NOMO-1 treated with dmso at 0.1 percent for 144 hours (cell line): Measurements from ENCODE around the gene SDC4.
"Not testable (repeated sequence)": the region's sequence is repeated elsewhere in the genome, so short reads cannot be mapped to it uniquely, and the experiment has no call there.

ENCODE experiments used
- DNase-seq: peaks from one replicate; lab custom pipeline; 2025; ENCODE audit not compliant: unreplicated experiment; lab: John Stamatoyannopoulos, UW

Gene SDC4

DNA sequence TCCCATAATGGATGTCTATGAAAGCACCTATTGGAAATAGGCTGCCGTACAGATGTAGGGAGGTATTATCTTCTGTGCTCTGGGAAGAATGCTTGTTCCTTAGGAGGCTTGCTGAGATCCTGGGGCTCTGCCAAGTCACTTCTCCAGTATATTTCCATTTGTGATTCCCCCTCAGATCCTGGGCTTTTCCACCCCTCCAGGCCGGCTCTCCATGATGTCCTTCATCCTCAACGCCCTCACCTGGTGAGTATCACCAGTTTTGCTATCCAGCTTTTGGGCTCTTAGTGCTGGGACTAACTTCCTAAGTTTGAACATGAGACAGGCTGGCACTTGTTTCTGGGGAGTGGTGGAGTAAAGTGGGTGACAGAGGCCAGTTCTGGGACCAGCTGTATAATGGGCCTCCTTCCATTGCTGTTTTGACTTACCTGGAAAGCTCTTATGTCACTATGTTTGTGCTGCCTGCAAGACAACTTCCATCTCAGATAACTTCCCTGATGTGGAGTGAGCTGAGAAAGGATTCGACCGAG, 17.3 kb upstream of the SDC4 start:
- no peak for DNase-seq

GRCh38 chr20:45363611-45364492, 15.6 kb upstream of the SDC4 start:
- no peak for DNase-seq

DNA sequence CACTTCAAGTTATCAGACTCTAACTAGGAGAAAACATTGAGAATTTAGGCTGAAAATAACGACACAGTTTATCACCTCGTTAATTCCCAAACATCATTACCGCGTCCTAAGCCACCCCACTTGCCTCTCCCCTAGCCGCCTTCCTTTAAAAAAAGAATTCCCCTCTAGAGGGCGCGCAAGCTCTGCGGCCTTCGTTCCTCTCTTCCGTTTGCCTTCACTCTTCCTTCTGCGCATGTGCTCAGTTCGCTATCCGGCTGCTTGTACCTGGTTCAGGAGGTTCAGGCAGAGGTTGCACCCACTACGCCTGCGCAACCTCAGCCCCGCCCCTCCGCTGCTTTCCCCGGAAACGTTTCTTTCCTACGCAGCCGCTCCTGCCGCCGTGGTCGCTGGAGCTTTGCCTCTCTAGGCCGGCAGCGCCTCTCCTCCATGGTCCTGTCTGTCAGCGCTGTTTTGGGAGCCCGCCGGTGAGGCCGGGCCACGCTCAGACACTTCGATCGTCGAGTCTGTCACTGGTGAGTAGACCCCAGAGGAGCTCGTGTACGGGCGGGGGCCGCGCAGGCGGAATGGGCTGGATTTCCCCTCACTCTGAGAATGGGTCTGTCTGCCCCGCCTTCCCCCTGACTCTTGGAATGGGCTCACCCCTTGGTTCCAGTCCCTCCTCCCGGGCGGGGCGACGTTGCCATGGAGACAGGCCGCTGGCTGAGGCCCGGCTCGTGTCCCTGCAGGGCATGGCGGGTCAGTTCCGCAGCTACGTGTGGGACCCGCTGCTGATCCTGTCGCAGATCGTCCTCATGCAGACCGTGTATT, 14.8 kb upstream of the SDC4 start, which contains the start of gene SYS1:
TSS of gene SYS1 (plus strand) at position 353 of the 807 bp plus-strand sequence. CDS start at position 729, 376 bp downstream.
- DNase-seq = peak; percentile 99

DNA sequence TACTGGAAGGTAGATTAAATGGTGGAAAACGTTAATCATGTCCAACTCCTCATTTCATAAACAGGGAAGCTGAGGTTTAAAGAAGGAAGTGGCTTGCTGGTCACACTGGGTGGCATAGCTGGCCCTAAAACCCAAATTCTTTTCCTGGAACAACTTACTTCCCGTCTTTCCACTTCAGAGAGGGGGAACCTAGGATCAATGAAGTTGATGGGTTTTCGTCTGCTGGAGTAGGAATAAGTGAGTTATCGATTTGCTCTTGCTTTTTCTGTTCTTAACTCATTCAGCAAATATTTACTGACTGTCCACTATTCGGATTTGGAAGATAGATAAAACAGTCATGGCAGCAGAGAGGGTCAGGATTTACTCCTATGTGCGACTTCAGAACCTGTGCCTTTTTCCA, 13.6 kb upstream of the SDC4 start:
- DNase-seq = no peak

GRCh38 chr20:45359406-45360148, 11.4 kb upstream of the SDC4 start:
- no peak for DNase-seq

GRCh38 chr20:45359069-45359405, 10.8 kb upstream of the SDC4 start:
- no peak for DNase-seq

GRCh38 chr20:45358282-45359068, 10.3 kb upstream of the SDC4 start:
- no peak for DNase-seq

- DNase-seq = no peak
These were observed 7.2 kb upstream of the SDC4 start for GRCh38 chr20:45355209-45356084.

- DNase-seq = no peak
These were observed 6.4 kb upstream of the SDC4 start for GRCh38 chr20:45354423-45355208.

GRCh38 chr20:45353746-45354145, 5.5 kb upstream of the SDC4 start:
- no peak for DNase-seq

DNA sequence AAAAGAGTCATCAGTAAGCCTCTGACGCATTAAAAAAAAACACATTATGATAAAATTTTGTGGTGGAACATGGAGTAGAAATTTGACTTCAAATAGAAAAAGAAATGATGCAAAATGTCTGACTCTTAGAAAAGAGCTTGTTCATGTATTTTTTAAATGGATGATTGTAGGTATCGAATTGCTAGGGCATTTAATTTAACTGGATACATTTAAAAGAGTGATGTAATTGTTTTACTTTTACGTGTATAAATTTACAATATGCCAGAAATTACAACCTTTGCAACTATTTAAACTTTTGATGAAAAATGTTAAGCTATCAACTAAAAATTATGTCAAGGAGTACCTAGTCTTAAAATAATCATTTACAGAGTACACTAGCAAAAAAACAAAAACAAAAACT, 4.5 kb upstream of the SDC4 start:
- no peak for DNase-seq

- not testable (repeated sequence) for DNase-seq
These were observed 2.6 kb upstream of the SDC4 start for GRCh38 chr20:45350795-45351194.

DNA sequence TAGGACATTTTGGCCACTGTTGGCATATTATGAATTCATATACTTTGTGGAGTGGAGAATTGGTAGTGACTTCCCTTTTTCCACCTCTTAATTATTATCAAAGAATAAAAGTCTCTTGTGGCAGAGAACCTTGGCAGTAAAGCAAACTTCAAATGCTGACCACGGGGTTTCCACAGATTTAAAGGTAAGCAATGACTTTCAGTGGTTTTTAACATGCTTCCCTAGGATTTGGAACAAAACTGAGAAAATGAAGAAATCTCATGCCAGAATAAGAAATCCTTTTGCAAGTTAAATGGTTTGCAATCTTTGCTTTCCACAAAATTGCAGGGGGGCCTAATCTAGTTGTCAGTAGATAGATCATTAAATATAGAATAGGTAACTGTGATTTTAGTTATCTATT, 2.0 kb upstream of the SDC4 start:
- DNase-seq = no peak

- DNase-seq = no peak
These were observed 808 bp downstream of the SDC4 start for GRCh38 chr20:45347297-45347935.

- DNase-seq = no peak
These were observed 1.4 kb downstream of the SDC4 start for GRCh38 chr20:45346851-45347250.

DNA sequence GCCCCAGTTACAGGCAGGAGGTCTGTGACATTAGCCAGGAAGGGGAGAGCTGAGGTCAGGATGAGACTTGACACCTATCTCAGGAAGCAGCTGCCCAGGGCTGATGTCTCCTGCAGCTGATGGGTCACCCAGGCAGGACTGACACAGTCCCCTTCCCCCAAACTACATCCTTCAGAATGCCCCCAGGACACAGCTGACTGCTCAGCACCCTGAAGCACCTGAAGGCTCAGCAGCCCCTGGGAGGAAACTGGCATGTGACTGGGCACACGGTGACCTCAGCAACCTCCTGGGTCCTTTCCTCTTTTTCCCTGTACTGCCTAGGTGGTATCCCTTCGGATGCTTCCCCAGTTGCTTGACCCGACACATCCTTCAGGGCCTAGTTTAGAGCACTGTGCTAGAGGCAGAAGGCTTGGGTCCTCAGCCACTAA, 1.9 kb downstream of the SDC4 start:
- DNase-seq = no peak

DNA sequence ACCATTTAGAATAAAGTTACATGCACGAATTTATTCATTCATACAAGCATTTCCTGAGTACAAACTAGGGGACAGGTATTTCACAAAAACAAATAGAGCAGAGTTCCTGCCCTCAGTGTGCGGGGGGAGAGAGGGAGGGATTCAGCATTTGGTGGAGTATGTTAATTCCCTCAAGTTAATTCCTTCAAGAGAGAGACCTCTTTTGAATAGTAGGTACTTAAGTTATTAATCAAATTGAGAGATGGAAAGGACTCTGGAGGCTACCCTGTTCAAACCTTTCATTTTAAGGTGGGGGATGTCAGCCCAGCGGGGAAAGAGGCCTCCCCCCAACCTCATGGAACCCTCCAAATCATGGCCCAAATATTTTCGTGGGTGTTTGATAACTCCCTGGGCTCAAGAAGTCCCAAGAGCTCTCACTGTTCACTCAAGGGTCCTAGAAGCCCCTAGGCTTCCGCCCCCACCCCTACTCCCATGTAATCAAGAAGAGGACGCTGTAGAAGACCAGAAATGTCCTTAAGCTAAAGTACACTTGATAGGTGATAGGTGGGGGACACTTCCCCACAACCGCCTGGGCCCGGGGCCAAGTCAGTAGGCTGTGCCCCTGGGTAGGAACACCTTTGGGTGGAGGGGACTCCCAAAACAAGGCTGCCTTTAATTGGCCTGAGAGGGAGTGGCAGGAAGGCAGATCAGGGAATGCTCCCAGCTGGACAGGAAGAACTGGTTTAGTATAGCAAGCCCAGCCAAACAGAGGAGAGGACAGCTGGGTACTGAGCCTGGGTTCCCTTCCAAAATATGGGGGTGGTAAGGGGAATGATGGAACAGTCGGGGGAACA, 2.9 kb downstream of the SDC4 start:
- no peak for DNase-seq
